ENCODE data around the gene RTN1.

RTN1 gene

DNA sequence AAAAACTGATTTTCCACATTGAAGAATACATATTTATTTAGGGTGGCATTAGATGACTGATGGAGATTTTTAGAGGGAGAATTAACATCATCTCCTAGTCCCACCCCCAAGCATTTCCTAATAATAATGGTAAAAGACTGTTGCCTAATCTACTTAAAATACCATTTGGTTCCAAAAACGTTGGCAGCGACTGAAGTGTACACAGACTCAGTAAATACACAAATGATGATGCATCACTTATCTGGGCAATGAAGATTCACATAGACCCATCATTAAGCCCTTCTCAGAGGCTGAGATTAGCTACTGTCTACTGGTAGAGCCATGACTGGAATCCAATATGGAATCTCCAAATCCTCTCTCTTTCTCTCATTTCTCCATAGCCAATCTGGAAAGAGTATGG, 18.2 kb downstream of the RTN1 start:
- H3K4me1 ChIP-seq (ENCODE audit: insufficient read depth, poor library complexity, severe bottlenecking) = no peaks in the 10 kb centered on the region
- ATAC-seq (ENCODE audit: low read depth) (0 out of 3 replicates have a peak, but pooled peaks have one; percentile 33), DNase-seq (ENCODE audit: low spot score) (no peak)
- H3K4me3 ChIP-seq (ENCODE audit: severe bottlenecking) = no peak overlapping the region
- no peaks in the 10 kb centered on the region for H3K36me3 ChIP-seq (ENCODE audit: low read depth)
- TF ChIP-seq, protein P1, sequence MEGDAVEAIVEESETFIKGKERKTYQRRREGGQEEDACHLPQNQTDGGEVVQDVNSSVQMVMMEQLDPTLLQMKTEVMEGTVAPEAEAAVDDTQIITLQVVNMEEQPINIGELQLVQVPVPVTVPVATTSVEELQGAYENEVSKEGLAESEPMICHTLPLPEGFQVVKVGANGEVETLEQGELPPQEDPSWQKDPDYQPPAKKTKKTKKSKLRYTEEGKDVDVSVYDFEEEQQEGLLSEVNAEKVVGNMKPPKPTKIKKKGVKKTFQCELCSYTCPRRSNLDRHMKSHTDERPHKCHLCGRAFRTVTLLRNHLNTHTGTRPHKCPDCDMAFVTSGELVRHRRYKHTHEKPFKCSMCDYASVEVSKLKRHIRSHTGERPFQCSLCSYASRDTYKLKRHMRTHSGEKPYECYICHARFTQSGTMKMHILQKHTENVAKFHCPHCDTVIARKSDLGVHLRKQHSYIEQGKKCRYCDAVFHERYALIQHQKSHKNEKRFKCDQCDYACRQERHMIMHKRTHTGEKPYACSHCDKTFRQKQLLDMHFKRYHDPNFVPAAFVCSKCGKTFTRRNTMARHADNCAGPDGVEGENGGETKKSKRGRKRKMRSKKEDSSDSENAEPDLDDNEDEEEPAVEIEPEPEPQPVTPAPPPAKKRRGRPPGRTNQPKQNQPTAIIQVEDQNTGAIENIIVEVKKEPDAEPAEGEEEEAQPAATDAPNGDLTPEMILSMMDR (IDR thresholded peaks at IDR 0.05; ENCODE audit: poor library complexity, severe bottlenecking) = no peak
- H3K27ac ChIP-seq (ENCODE audit: poor library complexity, severe bottlenecking) = no peak overlapping the region
- peaks cover 5% of the 10 kb centered on the region for H3K27me3 ChIP-seq (ENCODE audit: insufficient read depth, poor library complexity, severe bottlenecking)
- no peaks in the 10 kb centered on the region for H3K9me3 ChIP-seq (ENCODE audit: severe bottlenecking)

DNA sequence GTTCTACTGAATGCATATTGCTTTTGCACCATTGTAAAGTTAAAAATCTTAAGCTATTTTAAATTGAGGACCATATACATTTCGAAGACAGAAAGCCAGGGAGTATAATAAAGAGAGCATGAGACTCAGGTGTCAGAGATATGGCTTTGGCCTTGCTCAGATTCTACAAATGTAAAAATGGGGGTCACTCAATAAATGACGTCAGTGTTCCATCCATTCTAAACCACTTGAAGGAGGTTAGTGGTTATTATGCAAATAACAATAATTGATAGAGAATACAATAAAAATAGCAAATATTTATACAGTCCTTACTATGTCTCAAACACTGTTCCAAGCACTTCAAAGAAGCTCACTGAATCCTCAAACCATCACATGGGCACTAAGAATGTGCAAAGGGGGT, 20.1 kb downstream of the RTN1 start:
- no peaks in the 10 kb centered on the region for H3K4me1 ChIP-seq (ENCODE audit: insufficient read depth, poor library complexity, severe bottlenecking)
- H3K4me3 ChIP-seq (ENCODE audit: severe bottlenecking) = no peak overlapping the region
- DNase-seq (ENCODE audit: low spot score) (no peak), ATAC-seq (ENCODE audit: low read depth) (no peak)
- TF ChIP-seq, protein P1 (IDR thresholded peaks at IDR 0.05; ENCODE audit: poor library complexity, severe bottlenecking) = no peak
- no peaks in the 10 kb centered on the region for H3K9me3 ChIP-seq (ENCODE audit: severe bottlenecking)
- H3K36me3 ChIP-seq (ENCODE audit: low read depth) = no peaks in the 10 kb centered on the region
- peaks cover 16% of the 10 kb centered on the region for H3K27me3 ChIP-seq (ENCODE audit: insufficient read depth, poor library complexity, severe bottlenecking)
- H3K27ac ChIP-seq (ENCODE audit: poor library complexity, severe bottlenecking) = no peak overlapping the region

DNA sequence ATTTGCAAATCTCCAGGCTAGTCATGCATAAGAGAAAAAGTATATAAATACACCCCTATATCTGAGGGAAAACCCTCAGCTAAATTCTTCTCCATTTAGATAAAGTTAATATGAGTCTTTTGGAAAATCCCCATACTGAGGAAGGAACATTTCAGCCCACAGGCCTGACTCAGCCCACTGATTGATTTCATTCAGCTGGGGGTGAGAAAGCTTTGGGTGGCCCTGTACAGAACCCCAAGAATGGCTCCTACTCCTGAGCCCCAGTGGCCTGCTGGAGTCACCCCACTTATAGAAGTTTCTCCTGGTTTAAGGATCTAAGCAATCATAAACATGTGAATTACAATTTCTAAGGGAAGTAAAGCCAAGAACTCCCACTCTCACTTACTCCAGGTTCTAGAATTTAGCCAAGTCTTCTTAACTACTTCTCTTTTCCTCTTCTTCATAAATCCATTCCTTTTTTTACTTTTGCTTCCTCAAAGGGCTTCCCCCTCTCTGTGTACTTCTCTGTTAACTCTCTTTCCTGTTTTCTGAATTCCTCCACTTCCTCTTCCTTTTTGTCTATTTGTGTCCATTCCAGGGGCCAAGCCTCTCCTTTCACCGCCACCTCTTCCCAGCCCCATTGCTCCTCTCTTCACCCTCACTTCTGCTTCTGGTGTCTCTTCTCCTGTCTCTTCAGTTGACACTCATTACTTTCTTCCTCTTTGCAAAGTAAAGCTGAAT, 21.0 kb downstream of the RTN1 start:
- no peak overlapping the region for H3K4me3 ChIP-seq (ENCODE audit: severe bottlenecking)
- no peaks in the 10 kb centered on the region for H3K9me3 ChIP-seq (ENCODE audit: severe bottlenecking)
- DNase-seq (ENCODE audit: low spot score) (no peak), ATAC-seq (ENCODE audit: low read depth) (no peak)
- peaks cover 24% of the 10 kb centered on the region for H3K27me3 ChIP-seq (ENCODE audit: insufficient read depth, poor library complexity, severe bottlenecking)
- H3K4me1 ChIP-seq (ENCODE audit: insufficient read depth, poor library complexity, severe bottlenecking) = no peaks in the 10 kb centered on the region
- TF ChIP-seq, protein P1 (IDR thresholded peaks at IDR 0.05; ENCODE audit: poor library complexity, severe bottlenecking) = no peak
- H3K27ac ChIP-seq (ENCODE audit: poor library complexity, severe bottlenecking) = no peak overlapping the region
- H3K36me3 ChIP-seq (ENCODE audit: low read depth) = no peaks in the 10 kb centered on the region

DNA sequence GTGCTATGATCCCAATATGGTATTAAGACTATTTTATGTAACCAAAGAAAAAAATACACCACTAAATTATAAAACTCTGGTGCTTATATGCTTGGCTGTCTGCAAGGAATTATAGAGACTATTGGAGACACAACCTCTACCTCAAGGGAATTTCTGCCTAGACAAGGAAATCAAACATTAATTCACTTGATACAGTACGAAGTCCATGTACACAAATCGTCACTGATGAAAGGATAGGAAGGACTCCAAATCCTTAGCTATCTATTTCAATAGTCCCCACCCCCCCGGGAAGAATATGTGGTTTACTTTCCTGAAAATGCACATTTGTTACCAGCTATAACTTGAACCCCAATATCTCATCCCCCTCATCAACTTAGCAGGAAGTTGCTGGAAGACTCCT, 21.9 kb downstream of the RTN1 start:
- Histone ChIP-seq H3K9me3 (ENCODE audit: severe bottlenecking) (no peaks in the 10 kb centered on the region), H3K27ac (ENCODE audit: poor library complexity, severe bottlenecking) (no peak overlapping the region), H3K4me1 (ENCODE audit: insufficient read depth, poor library complexity, severe bottlenecking) (no peaks in the 10 kb centered on the region), H3K27me3 (ENCODE audit: insufficient read depth, poor library complexity, severe bottlenecking) (peaks cover 32% of the 10 kb centered on the region), H3K36me3 (ENCODE audit: low read depth) (no peaks in the 10 kb centered on the region), H3K4me3 (ENCODE audit: severe bottlenecking) (no peak overlapping the region)
- TF ChIP-seq, protein P1 (IDR thresholded peaks at IDR 0.05; ENCODE audit: poor library complexity, severe bottlenecking) = no peak
- DNase-seq (ENCODE audit: low spot score) = no peak
- no peak for ATAC-seq (ENCODE audit: low read depth)

DNA sequence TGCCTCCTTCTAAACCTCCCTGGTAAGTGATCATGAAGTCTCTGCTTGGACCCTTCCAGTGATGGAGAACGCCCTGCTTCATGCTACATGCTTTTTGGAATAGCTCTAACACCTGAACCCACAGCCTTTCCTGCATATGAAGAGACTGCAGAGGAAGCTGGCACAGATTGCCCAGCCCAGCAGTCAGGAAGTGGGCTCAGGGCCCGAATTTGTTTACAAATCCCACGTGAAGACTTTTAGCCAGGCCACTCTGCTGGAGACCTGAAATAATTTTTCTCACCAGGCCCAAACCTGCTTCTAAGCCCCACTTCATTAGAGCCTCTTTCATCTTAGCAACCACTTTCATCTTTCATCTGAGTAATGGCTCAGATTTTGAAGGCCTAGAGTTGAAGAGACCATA, 22.9 kb downstream of the RTN1 start:
- TF ChIP-seq, protein P1 (IDR thresholded peaks at IDR 0.05; ENCODE audit: poor library complexity, severe bottlenecking) = no peak
- ATAC-seq (ENCODE audit: low read depth) (no peak), DNase-seq (ENCODE audit: low spot score) (no peak)
- Histone ChIP-seq H3K27me3 (ENCODE audit: insufficient read depth, poor library complexity, severe bottlenecking) (peaks cover 42% of the 10 kb centered on the region), H3K4me3 (ENCODE audit: severe bottlenecking) (no peak overlapping the region), H3K27ac (ENCODE audit: poor library complexity, severe bottlenecking) (no peak overlapping the region), H3K9me3 (ENCODE audit: severe bottlenecking) (no peaks in the 10 kb centered on the region), H3K4me1 (ENCODE audit: insufficient read depth, poor library complexity, severe bottlenecking) (no peaks in the 10 kb centered on the region), H3K36me3 (ENCODE audit: low read depth) (no peaks in the 10 kb centered on the region)

All from RWPE2 (cell line).